ENCODE measurements around the gene CAMTA1.

The CAMTA1 gene

DNA sequence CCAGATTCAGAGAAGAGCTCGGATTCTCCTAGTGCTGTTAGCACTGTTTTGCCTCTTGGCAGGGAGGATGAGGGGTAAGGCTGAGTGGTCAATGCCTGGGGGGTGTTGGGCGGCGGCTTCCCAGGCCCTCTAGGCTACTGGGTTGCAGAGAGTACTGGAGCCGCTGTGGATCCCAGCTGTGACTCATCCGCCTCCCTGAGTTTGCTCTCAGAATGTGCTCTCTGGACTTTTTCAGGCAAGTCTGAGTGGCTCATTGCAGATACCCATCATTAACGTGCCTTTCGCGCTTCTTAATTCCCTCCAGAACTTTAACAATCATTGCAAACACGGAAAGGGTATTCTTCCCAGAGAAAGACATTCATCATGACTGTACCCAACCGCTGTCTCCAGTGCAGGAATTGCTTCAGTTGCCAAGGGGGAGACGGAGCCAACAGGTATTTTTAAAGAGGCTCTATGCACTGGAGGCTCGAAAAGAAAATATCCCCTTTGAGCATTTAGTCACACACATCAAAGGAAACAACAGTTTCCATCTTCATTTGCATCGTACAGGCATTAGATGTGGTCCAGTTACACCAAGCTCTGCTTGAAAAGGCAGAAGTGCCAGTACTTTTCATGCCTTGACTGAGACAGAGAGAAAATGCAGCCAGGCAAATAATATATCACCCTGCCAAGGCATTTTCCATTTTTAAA is 14.4 kb upstream of the CAMTA1 start:
- Histone ChIP-seq H2AFZ (ENCODE audit: low read depth, low read length, severe bottlenecking) (no peak overlapping the region), H3F3A (ENCODE audit: insufficient read depth) (no peaks in the 10 kb centered on the region), H3K4me3 (ENCODE audit: insufficient read depth, low read length, poor library complexity, severe bottlenecking) (no peak overlapping the region), H3K9me3 (ENCODE audit: insufficient read depth, low read length) (no peaks in the 10 kb centered on the region), H3K27ac (ENCODE audit: low read depth, low read length) (no peak overlapping the region), H3K9me2 (replicated peaks; ENCODE audit: insufficient read depth, low read length) (no peaks in the 10 kb centered on the region), H3K9ac (ENCODE audit: low read length) (no peak overlapping the region), H3K36me3 (ENCODE audit: low read length) (no peaks in the 10 kb centered on the region), H3K79me2 (ENCODE audit: insufficient read depth, low read length) (no peaks in the 10 kb centered on the region), H3K4me2 (ENCODE audit: low read depth, low read length, poor library complexity, severe bottlenecking) (no peak overlapping the region), H4K20me1 (ENCODE audit: low read depth, low read length) (no peaks in the 10 kb centered on the region), H3K27me3 (ENCODE audit: low read length) (no peaks in the 10 kb centered on the region)
- TF ChIP-seq, protein P1, sequence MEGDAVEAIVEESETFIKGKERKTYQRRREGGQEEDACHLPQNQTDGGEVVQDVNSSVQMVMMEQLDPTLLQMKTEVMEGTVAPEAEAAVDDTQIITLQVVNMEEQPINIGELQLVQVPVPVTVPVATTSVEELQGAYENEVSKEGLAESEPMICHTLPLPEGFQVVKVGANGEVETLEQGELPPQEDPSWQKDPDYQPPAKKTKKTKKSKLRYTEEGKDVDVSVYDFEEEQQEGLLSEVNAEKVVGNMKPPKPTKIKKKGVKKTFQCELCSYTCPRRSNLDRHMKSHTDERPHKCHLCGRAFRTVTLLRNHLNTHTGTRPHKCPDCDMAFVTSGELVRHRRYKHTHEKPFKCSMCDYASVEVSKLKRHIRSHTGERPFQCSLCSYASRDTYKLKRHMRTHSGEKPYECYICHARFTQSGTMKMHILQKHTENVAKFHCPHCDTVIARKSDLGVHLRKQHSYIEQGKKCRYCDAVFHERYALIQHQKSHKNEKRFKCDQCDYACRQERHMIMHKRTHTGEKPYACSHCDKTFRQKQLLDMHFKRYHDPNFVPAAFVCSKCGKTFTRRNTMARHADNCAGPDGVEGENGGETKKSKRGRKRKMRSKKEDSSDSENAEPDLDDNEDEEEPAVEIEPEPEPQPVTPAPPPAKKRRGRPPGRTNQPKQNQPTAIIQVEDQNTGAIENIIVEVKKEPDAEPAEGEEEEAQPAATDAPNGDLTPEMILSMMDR (IDR thresholded peaks at IDR 0.05; ENCODE audit: insufficient read depth, low read length, poor library complexity, severe bottlenecking) = no peak
- no peak for TF ChIP-seq EZH2phosphoT487 (conservative IDR thresholded peaks at IDR 0.05; ENCODE audit: low read length)

DNA sequence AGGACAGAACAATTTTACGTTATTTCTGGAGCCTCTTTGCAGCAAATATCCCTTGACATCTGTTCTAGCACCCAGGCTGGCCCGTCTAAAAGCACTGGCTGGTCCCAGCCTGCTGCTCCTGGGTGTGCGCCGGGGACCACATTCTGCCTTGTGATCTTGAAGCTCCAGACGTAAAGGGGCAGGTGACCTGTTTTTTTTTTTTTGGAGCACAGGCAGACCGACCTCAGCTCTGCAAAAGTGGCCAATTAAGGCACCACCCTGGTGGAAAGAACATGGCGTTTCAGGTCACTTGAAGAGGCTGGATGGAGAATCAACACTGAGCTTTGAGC is 13.8 kb upstream of the CAMTA1 start:
- H3K4me2 ChIP-seq (ENCODE audit: low read depth, low read length, poor library complexity, severe bottlenecking) = no peak overlapping the region
- no peak overlapping the region for H3K4me3 ChIP-seq (ENCODE audit: insufficient read depth, low read length, poor library complexity, severe bottlenecking)
- H2AFZ ChIP-seq (ENCODE audit: low read depth, low read length, severe bottlenecking) = no peak overlapping the region

DNA sequence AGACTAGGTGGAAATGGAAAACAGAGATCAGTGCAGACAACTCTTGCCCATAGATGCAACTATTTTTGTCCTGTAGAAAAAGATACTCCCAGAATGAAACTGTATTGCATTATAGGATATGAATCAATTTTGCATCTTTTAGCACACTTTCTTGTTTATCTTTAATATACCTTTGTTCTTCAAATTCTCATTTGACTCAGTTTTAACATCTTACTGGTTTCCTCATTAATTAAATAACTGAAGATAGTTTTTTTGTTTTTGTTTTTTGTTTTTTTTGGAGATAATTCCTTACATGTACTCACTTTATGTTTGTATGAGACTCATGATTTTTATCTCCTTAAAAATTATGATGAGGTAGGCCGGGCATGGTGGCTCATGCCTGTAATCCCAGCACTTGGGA is 10.9 kb upstream of the CAMTA1 start:
- no peak overlapping the region for H3K27ac ChIP-seq (ENCODE audit: low read depth, low read length)
- H3F3A ChIP-seq (ENCODE audit: insufficient read depth) = no peaks in the 10 kb centered on the region; the same call in 1 of the 2 replicates
- H3K4me3 ChIP-seq (ENCODE audit: insufficient read depth, low read length, poor library complexity, severe bottlenecking) = no peak overlapping the region
- H3K36me3 ChIP-seq (ENCODE audit: low read length) = no peaks in the 10 kb centered on the region
- no peaks in the 10 kb centered on the region for H3K9me3 ChIP-seq (ENCODE audit: insufficient read depth, low read length)
- H2AFZ ChIP-seq (ENCODE audit: low read depth, low read length, severe bottlenecking) = no peak overlapping the region
- H4K20me1 ChIP-seq (ENCODE audit: low read depth, low read length) = no peaks in the 10 kb centered on the region
- H3K79me2 ChIP-seq (ENCODE audit: insufficient read depth, low read length) = no peaks in the 10 kb centered on the region
- no peak overlapping the region for H3K4me2 ChIP-seq (ENCODE audit: low read depth, low read length, poor library complexity, severe bottlenecking)
- H3K9me2 ChIP-seq (replicated peaks; ENCODE audit: insufficient read depth, low read length) = no peaks in the 10 kb centered on the region
- TF ChIP-seq, protein P1 (IDR thresholded peaks at IDR 0.05; ENCODE audit: insufficient read depth, low read length, poor library complexity, severe bottlenecking) = no peak
- no peak for TF ChIP-seq EZH2phosphoT487 (conservative IDR thresholded peaks at IDR 0.05; ENCODE audit: low read length)
- no peak overlapping the region for H3K9ac ChIP-seq (ENCODE audit: low read length)
- H3K27me3 ChIP-seq (ENCODE audit: low read length) = no peaks in the 10 kb centered on the region

More for the DNA sequence above, 13.8 kb upstream of the CAMTA1 start:
- H3K79me2 ChIP-seq (ENCODE audit: insufficient read depth, low read length) = no peaks in the 10 kb centered on the region
- no peaks in the 10 kb centered on the region for H4K20me1 ChIP-seq (ENCODE audit: low read depth, low read length)
- H3F3A ChIP-seq (ENCODE audit: insufficient read depth) = no peaks in the 10 kb centered on the region
- no peaks in the 10 kb centered on the region for H3K36me3 ChIP-seq (ENCODE audit: low read length)
- H3K9me3 ChIP-seq (ENCODE audit: insufficient read depth, low read length) = no peaks in the 10 kb centered on the region
- no peak overlapping the region for H3K27ac ChIP-seq (ENCODE audit: low read depth, low read length)
- H3K9ac ChIP-seq (ENCODE audit: low read length) = no peak overlapping the region
- TF ChIP-seq, protein P1 (IDR thresholded peaks at IDR 0.05; ENCODE audit: insufficient read depth, low read length, poor library complexity, severe bottlenecking) = no peak
- no peak for TF ChIP-seq EZH2phosphoT487 (conservative IDR thresholded peaks at IDR 0.05; ENCODE audit: low read length)
- no peaks in the 10 kb centered on the region for H3K9me2 ChIP-seq (replicated peaks; ENCODE audit: insufficient read depth, low read length)
- H3K27me3 ChIP-seq (ENCODE audit: low read length) = no peaks in the 10 kb centered on the region

Measured in SU-DHL-6 (cell line).